ENCODE data around the gene FUT6. TPM values are rescaled to one million over a fixed set of nuclear protein-coding genes. Genes with fewer than 3 reads are reported as not detected.

Gene FUT6
- total RNA-seq, 2 donors from 2014 or later = not detected

DNA sequence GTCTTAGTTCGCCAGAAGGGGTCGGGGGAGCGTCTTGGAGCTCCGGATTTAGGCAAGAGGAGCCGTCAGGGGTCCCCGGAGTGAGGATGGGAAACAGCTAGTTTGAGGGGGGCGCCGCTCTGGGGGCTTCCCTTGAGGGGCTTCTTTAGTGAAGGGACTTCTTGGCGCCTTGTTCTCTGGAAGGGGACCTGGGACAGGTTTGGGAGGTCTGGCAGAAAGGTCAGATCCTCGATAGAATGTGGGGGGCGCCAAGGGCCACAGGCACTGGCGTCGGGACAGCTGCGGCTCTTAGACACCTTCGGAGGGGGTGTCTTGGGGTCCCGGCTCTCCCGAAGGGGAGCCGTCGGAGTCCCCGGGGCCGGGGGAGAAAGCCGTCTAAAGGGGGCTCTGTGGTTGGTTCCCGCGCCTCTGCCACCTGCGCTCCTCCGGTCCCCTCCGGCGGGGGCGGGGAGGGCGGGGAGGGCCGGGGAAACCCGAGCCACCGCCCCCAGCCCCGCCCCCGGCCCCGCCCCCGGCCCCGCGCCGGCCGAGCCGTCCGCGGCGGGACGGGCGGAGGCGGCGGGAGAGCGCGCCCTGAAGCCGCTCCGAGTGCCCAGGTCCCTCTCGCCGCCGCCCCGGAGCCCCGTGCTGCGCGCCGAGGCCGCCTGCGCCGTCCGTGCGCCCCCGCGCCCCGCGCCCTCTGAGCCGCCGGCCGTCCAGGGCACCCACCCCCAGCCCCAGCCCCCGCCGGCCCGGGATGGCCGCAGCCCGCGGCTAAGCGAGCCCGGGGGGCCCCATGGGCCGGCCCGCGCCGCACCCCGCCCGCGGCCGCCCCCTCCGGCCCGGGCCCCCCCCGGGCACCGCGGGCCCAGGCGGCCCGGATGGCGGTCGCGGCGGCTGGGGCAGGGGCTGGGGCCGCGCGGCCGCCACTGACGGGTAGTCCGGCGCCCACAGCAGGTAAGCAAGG is 34.7 kb downstream of the FUT6 start, which contains the start of gene NRTN:
Gene NRTN (plus strand): TSS at position 552 of the 946 bp plus-strand sequence. CDS start 19,099 bp downstream, outside the sequence.
- Mint-ChIP-seq H3K4me3 (peak within 1 kb of the TSS; percentile 62), H3K27me3 (ENCODE audit: insufficient read depth) (peaks cover 31% of the 10 kb centered on the region), H3K4me1 (peaks cover 8% of the 10 kb centered on the region), H3K27ac (peak within 1 kb of the TSS; percentile 68), H3K9me3 (no peaks in the 10 kb centered on the region), H3K36me3 (ENCODE audit: low read depth) (no peaks in the 10 kb centered on the region)
- H3K36me3 ChIP-seq (ENCODE audit: control insufficient read depth, insufficient read depth, low read length) = no peaks in the 10 kb centered on the region
- H3K9ac ChIP-seq (ENCODE audit: extremely low read depth, low read length, poor library complexity, severe bottlenecking) = no peak within 1 kb of the TSS
- no peaks in the 10 kb centered on the region for H3K4me1 ChIP-seq (ENCODE audit: control insufficient read depth, insufficient read depth, low read length)
- 1 to 2% methylated on average over 12 to 102 of the region's 107 CpGs for WGBS, 2 experiments (ENCODE audit: insufficient coverage in 1 of 2, insufficient read length in 1 of 2)
- H3K4me3 ChIP-seq (ENCODE audit: low read length) = peak within 1 kb of the TSS; percentile 71
- H3K27ac ChIP-seq (ENCODE audit: low read depth, low read length) = no peak within 1 kb of the TSS
- TF ChIP-seq, protein P1, sequence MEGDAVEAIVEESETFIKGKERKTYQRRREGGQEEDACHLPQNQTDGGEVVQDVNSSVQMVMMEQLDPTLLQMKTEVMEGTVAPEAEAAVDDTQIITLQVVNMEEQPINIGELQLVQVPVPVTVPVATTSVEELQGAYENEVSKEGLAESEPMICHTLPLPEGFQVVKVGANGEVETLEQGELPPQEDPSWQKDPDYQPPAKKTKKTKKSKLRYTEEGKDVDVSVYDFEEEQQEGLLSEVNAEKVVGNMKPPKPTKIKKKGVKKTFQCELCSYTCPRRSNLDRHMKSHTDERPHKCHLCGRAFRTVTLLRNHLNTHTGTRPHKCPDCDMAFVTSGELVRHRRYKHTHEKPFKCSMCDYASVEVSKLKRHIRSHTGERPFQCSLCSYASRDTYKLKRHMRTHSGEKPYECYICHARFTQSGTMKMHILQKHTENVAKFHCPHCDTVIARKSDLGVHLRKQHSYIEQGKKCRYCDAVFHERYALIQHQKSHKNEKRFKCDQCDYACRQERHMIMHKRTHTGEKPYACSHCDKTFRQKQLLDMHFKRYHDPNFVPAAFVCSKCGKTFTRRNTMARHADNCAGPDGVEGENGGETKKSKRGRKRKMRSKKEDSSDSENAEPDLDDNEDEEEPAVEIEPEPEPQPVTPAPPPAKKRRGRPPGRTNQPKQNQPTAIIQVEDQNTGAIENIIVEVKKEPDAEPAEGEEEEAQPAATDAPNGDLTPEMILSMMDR (conservative IDR thresholded peaks at IDR 0.05) = no peak
- peaks cover 19% of the 10 kb centered on the region for H3K27me3 ChIP-seq (ENCODE audit: control insufficient read depth, insufficient read depth, low read length, poor library complexity, severe bottlenecking)
- DNase-seq = peak; percentile 84
- no peaks in the 10 kb centered on the region for H3K9me3 ChIP-seq (ENCODE audit: control insufficient read depth, low read length)

DNA sequence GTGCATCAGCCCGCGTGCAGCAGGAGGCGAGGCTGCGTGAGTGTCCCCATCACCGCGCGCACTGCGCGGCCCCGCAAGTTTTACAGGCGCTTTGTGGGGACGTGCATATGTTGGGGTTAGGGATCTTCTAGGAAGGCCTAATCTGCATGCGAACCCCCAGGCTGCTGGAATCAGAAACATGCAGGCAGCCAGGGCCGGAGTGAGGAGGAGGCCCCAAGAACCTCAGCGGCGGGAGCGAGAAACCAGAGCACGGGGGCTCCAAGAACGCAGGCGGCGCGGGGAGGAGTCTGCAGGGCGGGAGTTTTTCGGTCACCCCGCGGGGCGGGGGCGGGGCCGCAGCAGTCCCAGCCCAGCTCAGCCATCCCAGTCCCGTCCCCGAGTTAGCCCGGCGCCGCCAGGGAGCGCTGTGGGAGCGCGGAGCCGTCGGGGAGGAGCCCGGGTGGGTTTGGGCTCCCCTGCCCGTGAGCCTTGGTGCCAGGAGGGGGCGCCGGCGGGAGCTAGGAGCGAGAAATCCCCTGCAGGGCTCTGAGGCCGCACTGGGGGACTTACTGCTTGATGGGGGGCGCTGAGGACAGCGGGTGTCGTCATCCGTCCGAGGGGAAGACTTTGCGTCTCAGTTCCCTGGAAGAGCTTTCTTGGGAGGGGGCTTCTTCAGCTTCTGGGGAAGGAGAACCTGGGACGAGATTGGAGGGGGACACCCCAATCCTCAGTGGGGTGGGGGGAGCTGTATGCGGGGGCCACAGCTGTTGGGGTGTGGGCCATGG is 35.6 kb downstream of the FUT6 start:
- no peaks in the 10 kb centered on the region for H3K36me3 Mint-ChIP-seq (ENCODE audit: low read depth)
- H3K36me3 ChIP-seq (ENCODE audit: control insufficient read depth, insufficient read depth, low read length) = no peaks in the 10 kb centered on the region
- H3K9ac ChIP-seq (ENCODE audit: extremely low read depth, low read length, poor library complexity, severe bottlenecking) = no peak overlapping the region
- H3K4me3 ChIP-seq (ENCODE audit: low read length) = peak overlapping the region; percentile 71
- peak overlapping the region; percentile 54 for H3K4me3 Mint-ChIP-seq
- TF ChIP-seq, protein P1 (conservative IDR thresholded peaks at IDR 0.05) = peak; percentile 99
- H3K27me3 Mint-ChIP-seq (ENCODE audit: insufficient read depth) = peaks cover 37% of the 10 kb centered on the region
- peak overlapping the region; percentile 68 for H3K27ac Mint-ChIP-seq
- no peaks in the 10 kb centered on the region for H3K9me3 ChIP-seq (ENCODE audit: control insufficient read depth, low read length)
- H3K27me3 ChIP-seq (ENCODE audit: control insufficient read depth, insufficient read depth, low read length, poor library complexity, severe bottlenecking) = peaks cover 19% of the 10 kb centered on the region
- 5 to 19% methylated on average over 13 to 54 of the region's 54 CpGs for WGBS, 2 experiments (ENCODE audit: insufficient coverage in 1 of 2, insufficient read length in 1 of 2)
- DNase-seq = peak; percentile 99
- no peaks in the 10 kb centered on the region for H3K4me1 ChIP-seq (ENCODE audit: control insufficient read depth, insufficient read depth, low read length)
- no peaks in the 10 kb centered on the region for H3K9me3 Mint-ChIP-seq
- no peak overlapping the region for H3K27ac ChIP-seq (ENCODE audit: low read depth, low read length)
- peaks cover 8% of the 10 kb centered on the region for H3K4me1 Mint-ChIP-seq

DNA sequence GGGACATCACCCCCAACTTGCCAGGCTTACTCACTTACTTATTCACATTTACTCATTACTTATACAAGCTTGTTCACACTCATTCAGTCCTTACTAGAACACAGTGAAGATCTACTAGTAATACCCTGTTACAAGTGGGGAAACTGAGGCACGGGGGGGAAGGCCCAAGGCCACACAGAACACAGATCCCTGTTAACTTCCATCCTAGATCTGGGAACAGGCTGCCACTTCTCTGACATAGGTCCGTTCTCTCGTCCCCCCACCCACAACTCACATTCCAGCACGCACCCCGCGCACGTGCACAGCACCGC is 36.1 kb downstream of the FUT6 start:
- TF ChIP-seq, protein P1 (conservative IDR thresholded peaks at IDR 0.05) = no peak
- H3K9me3 Mint-ChIP-seq = no peaks in the 10 kb centered on the region
- no peak overlapping the region for H3K27ac ChIP-seq (ENCODE audit: low read depth, low read length)
- peak overlapping the region; percentile 71 for H3K4me3 ChIP-seq (ENCODE audit: low read length)
- no peak overlapping the region for H3K27ac Mint-ChIP-seq
- H3K4me1 Mint-ChIP-seq = peaks cover 8% of the 10 kb centered on the region
- peak overlapping the region; percentile 54 for H3K4me3 Mint-ChIP-seq
- peaks cover 40% of the 10 kb centered on the region for H3K27me3 Mint-ChIP-seq (ENCODE audit: insufficient read depth)
- H3K36me3 ChIP-seq (ENCODE audit: control insufficient read depth, insufficient read depth, low read length) = no peaks in the 10 kb centered on the region
- no peaks in the 10 kb centered on the region for H3K36me3 Mint-ChIP-seq (ENCODE audit: low read depth)
- DNase-seq = no peak
- H3K4me1 ChIP-seq (ENCODE audit: control insufficient read depth, insufficient read depth, low read length) = no peaks in the 10 kb centered on the region
- WGBS, 2 experiments (ENCODE audit: insufficient coverage in 1 of 2, insufficient read length in 1 of 2) = 33% methylated on average over 8 of the region's 8 CpGs; no CpG with 5 or more reads in 1 of the 2 experiments
- no peaks in the 10 kb centered on the region for H3K9me3 ChIP-seq (ENCODE audit: control insufficient read depth, low read length)
- H3K9ac ChIP-seq (ENCODE audit: extremely low read depth, low read length, poor library complexity, severe bottlenecking) = no peak overlapping the region
- H3K27me3 ChIP-seq (ENCODE audit: control insufficient read depth, insufficient read depth, low read length, poor library complexity, severe bottlenecking) = peaks cover 19% of the 10 kb centered on the region
